K562 (cell line): ENCODE results near the gene CD52. TPM values are rescaled to one million over a fixed set of nuclear protein-coding genes. Genes with fewer than 3 reads are reported as not detected.

Source experiments
- CHD2 ChIP-seq: IDR thresholded peaks from 2 replicates; pipeline ENCODE4 v1.6.1; 2011; ENCODE audit warnings: low read depth, low read length
- E2F3 ChIP-seq: fragments of 250-450 bp; sonication (Bioruptor Pico); IDR thresholded peaks from 2 replicates; pipeline ENCODE4 v1.4.0; 2020; ENCODE audit warnings: mild to moderate bottlenecking
- IFI16 ChIP-seq: fragments of 250-450 bp; sonication (Bioruptor Pico); IDR thresholded peaks from 2 replicates; pipeline ENCODE4 v2.1.2; 2022; ENCODE audit warnings: mild to moderate bottlenecking, inconsistent platforms
- SIN3A ChIP-seq, 2 experiments: fragments of 150-350 bp in 1 of 2; IDR thresholded peaks; 2 replicates each; pipeline ENCODE4 v1.6.1; 2011 to 2016; ENCODE audit warnings: borderline replicate concordance in 2 of 2, low read depth in 2 of 2, low read length in 2 of 2, mild to moderate bottlenecking in 2 of 2, moderate library complexity in 2 of 2; ENCODE audit not compliant: control insufficient read depth in 1 of 2
- ZNF316 ChIP-seq: fragments of 450-650 bp; IDR thresholded peaks from 2 replicates; pipeline ENCODE4 v1.6.1; 2016
- ZSCAN32 ChIP-seq: fragments of 450-650 bp; formaldehyde crosslinking; IDR thresholded peaks from 2 replicates; pipeline ENCODE4 v1.4.0; 2020; ENCODE audit warnings: mild to moderate bottlenecking, moderate library complexity
- polyA plus RNA-seq, 8 experiments: library from polyadenylated mRNA; depleted of rRNA in 4 of 8; stranded (reverse) in 5 of 8; unstranded in 3 of 8; fragments of >200 nt; fragmentation: Nextera tagmentation in 2 of 8; fragmentation: Illumina TruSeq in 1 of 8; extraction: Ambion mirVana in 2 of 8; extraction: Trizol in 1 of 8; gene quantifications; 2 replicates each; pipeline versions ENCODE4 v1.2.1 to v1.2.3, GENCODE V29; 2011 to 2014; ENCODE audit warnings: inconsistent platforms in 1 of 8, missing spikeins in 1 of 8
- total RNA-seq, 7 experiments: library from RNA; depleted of rRNA in 6 of 7; stranded (reverse); fragments of >200 nt in 6 of 7; fragmentation: Illumina TruSeq in 2 of 7; extraction: Trizol in 2 of 7; gene quantifications; 2 replicates each; pipeline versions ENCODE4 v1.2.1 to v1.2.3, GENCODE V29; 2011 to 2021; ENCODE audit warnings: low replicate concordance in 1 of 7
- TF ChIP-seq, protein P1 (sequence below): sonication (generic); formaldehyde crosslinking; IDR thresholded peaks from 2 replicates; pipeline ENCODE4 v1.8.1; 2023; ENCODE audit warnings: mild to moderate bottlenecking, missing genetic modification reagents
- TF ChIP-seq, protein P2 (sequence below), 2 experiments: fragments of 450-650 bp in 1 of 2; sonication (generic) in 1 of 2; formaldehyde crosslinking; conservative IDR thresholded peaks; 2 replicates each; pipeline versions ENCODE4 v1.4.0 to v1.8.1; 2020 to 2022; ENCODE audit warnings: mild to moderate bottlenecking in 1 of 2, missing genetic modification reagents in 1 of 2
- TF ChIP-seq, protein P3 (sequence below): sonication (generic); formaldehyde crosslinking; IDR thresholded peaks from 2 replicates; pipeline ENCODE4 v1.8.0; 2022; ENCODE audit warnings: mild to moderate bottlenecking, low read depth, missing genetic modification reagents
- TF ChIP-seq, protein P4 (sequence below), 3 experiments: fragments of 200-800 bp in 1 of 3; fragments of 250-450 bp in 1 of 3; fragments of 450-650 bp in 1 of 3; sonication (Bioruptor Pico) in 1 of 3; sonication (Bioruptor generic) in 1 of 3; formaldehyde crosslinking in 1 of 3; IDR thresholded peaks; 2 replicates each; pipeline versions ENCODE4 v1.6.1 to v1.8.0; 2016 to 2022; ENCODE audit warnings: mild to moderate bottlenecking in 2 of 3, missing genetic modification characterization in 2 of 3, missing compliant biosample characterization in 1 of 3, moderate library complexity in 1 of 3
- TF ChIP-seq, protein P5 (sequence below): sonication (generic); formaldehyde crosslinking; IDR thresholded peaks from 2 replicates; pipeline ENCODE4 v1.8.0; 2022; ENCODE audit warnings: missing genetic modification reagents, mild to moderate bottlenecking, borderline replicate concordance
- TF ChIP-seq, protein P6 (sequence below): conservative IDR thresholded peaks from 2 replicates; pipeline ENCODE4 v1.6.1; 2011; ENCODE audit warnings: low read depth, mild to moderate bottlenecking, low read length; ENCODE audit not compliant: control insufficient read depth

Gene CD52
- total and polyA plus RNA-seq, 9 of the 15 experiments (the other 6 are each of a cell fraction or from before 2014, with no cell fraction given) = 34.9 to 488 (median 173) TPM

DNA sequence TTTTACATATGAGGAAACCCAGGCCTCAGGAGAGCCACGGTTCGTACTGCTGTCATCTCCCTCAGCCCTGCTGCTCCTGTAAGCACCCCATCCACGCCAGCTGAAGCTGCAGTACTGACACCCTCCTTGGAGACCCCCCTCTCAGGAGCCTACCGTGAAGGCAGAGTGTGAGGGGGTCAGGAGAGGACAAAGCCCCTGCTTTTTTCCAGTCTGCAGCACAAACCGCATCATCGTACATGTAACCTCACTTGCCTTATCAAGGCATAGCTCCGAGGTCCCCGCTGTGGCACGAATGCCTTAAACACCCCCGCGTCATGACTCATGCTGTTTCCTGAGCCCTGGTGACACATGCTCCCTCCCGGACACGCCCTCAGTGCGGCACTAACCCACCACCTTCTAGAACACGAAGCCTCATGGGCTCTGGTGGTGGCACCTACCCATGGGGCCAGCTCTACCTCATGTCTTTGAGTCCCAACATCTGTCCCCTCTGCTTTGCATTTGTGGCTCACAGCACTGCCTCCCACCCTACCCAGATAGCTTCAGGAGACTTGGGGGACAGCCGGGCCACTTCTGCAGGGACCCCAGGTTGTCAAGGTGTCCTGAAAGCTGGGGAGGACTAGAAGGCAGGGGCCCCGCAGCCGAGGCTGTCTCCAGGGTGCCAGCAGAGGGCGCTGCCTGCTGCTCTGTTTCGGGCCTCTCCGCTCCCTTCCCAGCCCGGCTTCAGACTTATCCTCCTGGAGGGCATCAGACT is 33.0 kb upstream of the CD52 start (continued):
- TF ChIP-seq, protein P1, sequence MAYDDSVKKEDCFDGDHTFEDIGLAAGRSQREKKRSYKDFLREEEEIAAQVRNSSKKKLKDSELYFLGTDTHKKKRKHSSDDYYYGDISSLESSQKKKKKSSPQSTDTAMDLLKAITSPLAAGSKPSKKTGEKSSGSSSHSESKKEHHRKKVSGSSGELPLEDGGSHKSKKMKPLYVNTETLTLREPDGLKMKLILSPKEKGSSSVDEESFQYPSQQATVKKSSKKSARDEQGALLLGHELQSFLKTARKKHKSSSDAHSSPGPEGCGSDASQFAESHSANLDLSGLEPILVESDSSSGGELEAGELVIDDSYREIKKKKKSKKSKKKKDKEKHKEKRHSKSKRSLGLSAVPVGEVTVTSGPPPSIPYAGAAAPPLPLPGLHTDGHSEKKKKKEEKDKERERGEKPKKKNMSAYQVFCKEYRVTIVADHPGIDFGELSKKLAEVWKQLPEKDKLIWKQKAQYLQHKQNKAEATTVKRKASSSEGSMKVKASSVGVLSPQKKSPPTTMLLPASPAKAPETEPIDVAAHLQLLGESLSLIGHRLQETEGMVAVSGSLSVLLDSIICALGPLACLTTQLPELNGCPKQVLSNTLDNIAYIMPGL = no peak; the same call in 1 of the 2 replicates
- 0 out of 2 replicates have a peak, but pooled peaks have one; percentile 42 for TF ChIP-seq ZSCAN32 (CRISPR knock-in tag)
- peak; percentile 38 to 53; a peak in 2 of 4 replicates for TF ChIP-seq SIN3A (IDR thresholded peaks at IDR 0.05; ENCODE audit: borderline replicate concordance in 2 of 2, control insufficient read depth in 1 of 2, low read depth in 2 of 2, low read length in 2 of 2)
- TF ChIP-seq IFI16 (CRISPR knock-in tag) = no peak
- no peak for TF ChIP-seq E2F3 (CRISPR knock-in tag)
- TF ChIP-seq, protein P2, sequence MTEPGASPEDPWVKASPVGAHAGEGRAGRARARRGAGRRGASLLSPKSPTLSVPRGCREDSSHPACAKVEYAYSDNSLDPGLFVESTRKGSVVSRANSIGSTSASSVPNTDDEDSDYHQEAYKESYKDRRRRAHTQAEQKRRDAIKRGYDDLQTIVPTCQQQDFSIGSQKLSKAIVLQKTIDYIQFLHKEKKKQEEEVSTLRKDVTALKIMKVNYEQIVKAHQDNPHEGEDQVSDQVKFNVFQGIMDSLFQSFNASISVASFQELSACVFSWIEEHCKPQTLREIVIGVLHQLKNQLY (CRISPR knock-in tag; conservative IDR thresholded peaks at IDR 0.05) = no peak
- TF ChIP-seq, protein P3, sequence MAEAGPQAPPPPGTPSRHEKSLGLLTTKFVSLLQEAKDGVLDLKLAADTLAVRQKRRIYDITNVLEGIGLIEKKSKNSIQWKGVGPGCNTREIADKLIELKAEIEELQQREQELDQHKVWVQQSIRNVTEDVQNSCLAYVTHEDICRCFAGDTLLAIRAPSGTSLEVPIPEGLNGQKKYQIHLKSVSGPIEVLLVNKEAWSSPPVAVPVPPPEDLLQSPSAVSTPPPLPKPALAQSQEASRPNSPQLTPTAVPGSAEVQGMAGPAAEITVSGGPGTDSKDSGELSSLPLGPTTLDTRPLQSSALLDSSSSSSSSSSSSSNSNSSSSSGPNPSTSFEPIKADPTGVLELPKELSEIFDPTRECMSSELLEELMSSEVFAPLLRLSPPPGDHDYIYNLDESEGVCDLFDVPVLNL (CRISPR knock-in tag) = no peak; the same call in 1 of the 2 replicates
- TF ChIP-seq ZNF316 = peak; percentile 74
- TF ChIP-seq, protein P4, sequence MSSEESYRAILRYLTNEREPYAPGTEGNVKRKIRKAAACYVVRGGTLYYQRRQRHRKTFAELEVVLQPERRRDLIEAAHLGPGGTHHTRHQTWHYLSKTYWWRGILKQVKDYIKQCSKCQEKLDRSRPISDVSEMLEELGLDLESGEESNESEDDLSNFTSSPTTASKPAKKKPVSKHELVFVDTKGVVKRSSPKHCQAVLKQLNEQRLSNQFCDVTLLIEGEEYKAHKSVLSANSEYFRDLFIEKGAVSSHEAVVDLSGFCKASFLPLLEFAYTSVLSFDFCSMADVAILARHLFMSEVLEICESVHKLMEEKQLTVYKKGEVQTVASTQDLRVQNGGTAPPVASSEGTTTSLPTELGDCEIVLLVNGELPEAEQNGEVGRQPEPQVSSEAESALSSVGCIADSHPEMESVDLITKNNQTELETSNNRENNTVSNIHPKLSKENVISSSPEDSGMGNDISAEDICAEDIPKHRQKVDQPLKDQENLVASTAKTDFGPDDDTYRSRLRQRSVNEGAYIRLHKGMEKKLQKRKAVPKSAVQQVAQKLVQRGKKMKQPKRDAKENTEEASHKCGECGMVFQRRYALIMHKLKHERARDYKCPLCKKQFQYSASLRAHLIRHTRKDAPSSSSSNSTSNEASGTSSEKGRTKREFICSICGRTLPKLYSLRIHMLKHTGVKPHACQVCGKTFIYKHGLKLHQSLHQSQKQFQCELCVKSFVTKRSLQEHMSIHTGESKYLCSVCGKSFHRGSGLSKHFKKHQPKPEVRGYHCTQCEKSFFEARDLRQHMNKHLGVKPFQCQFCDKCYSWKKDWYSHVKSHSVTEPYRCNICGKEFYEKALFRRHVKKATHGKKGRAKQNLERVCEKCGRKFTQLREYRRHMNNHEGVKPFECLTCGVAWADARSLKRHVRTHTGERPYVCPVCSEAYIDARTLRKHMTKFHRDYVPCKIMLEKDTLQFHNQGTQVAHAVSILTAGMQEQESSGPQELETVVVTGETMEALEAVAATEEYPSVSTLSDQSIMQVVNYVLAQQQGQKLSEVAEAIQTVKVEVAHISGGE (CRISPR knock-in tag; IDR thresholded peaks at IDR 0.05) = peak in 1 of 3 experiments; percentile 85; a peak in 2 of 6 replicates
- TF ChIP-seq, protein P5, sequence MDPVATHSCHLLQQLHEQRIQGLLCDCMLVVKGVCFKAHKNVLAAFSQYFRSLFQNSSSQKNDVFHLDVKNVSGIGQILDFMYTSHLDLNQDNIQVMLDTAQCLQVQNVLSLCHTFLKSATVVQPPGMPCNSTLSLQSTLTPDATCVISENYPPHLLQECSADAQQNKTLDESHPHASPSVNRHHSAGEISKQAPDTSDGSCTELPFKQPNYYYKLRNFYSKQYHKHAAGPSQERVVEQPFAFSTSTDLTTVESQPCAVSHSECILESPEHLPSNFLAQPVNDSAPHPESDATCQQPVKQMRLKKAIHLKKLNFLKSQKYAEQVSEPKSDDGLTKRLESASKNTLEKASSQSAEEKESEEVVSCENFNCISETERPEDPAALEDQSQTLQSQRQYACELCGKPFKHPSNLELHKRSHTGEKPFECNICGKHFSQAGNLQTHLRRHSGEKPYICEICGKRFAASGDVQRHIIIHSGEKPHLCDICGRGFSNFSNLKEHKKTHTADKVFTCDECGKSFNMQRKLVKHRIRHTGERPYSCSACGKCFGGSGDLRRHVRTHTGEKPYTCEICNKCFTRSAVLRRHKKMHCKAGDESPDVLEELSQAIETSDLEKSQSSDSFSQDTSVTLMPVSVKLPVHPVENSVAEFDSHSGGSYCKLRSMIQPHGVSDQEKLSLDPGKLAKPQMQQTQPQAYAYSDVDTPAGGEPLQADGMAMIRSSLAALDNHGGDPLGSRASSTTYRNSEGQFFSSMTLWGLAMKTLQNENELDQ (CRISPR knock-in tag) = no peak
- TF ChIP-seq CHD2 = peak; percentile 22; the same call in 1 of the 2 replicates
- TF ChIP-seq, protein P6, sequence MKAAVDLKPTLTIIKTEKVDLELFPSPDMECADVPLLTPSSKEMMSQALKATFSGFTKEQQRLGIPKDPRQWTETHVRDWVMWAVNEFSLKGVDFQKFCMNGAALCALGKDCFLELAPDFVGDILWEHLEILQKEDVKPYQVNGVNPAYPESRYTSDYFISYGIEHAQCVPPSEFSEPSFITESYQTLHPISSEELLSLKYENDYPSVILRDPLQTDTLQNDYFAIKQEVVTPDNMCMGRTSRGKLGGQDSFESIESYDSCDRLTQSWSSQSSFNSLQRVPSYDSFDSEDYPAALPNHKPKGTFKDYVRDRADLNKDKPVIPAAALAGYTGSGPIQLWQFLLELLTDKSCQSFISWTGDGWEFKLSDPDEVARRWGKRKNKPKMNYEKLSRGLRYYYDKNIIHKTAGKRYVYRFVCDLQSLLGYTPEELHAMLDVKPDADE = peak; percentile 19; the same call in 1 of the 2 replicates
